Activated CD8-positive, alpha-beta memory T cell treated with anti-CD3 and anti-CD28 coated beads, Interleukin-2, amount 50 U/mL, for 48 hours (primary cell): ENCODE data around the gene RSRC1.
"Not testable (repeated sequence)": the region's sequence is repeated elsewhere in the genome, so short reads cannot be mapped to it uniquely, and the experiment has no call there.

ENCODE experiments used
- DNase-seq: peaks from one replicate; pipeline ENCODE4 v3.0.0-alpha.2; 2020

Gene RSRC1

GRCh38 chr3:158134363-158134762, 24.5 kb downstream of the RSRC1 start:
- DNase-seq, result no peak

GRCh38 chr3:158140396-158140795, 30.5 kb downstream of the RSRC1 start:
- no peak for DNase-seq

- DNase-seq, result no peak
Measured at GRCh38 chr3:158148218-158148617, 38.3 kb downstream of the RSRC1 start.

GRCh38 chr3:158152186-158152585, 42.3 kb downstream of the RSRC1 start:
- DNase-seq, result no peak

- DNase-seq, result no peak
Measured at GRCh38 chr3:158158969-158159368, 49.1 kb downstream of the RSRC1 start.

- DNase-seq, result no peak
Measured at GRCh38 chr3:158159714-158160113, 49.8 kb downstream of the RSRC1 start.

GRCh38 chr3:158160958-158161357, 51.1 kb downstream of the RSRC1 start:
- no peak for DNase-seq

GRCh38 chr3:158165141-158165655, 55.3 kb downstream of the RSRC1 start:
- DNase-seq, result no peak

GRCh38 chr3:158165730-158166129, 55.8 kb downstream of the RSRC1 start:
- no peak for DNase-seq

- DNase-seq, result no peak
Measured at GRCh38 chr3:158166223-158166622, 56.3 kb downstream of the RSRC1 start.

GRCh38 chr3:158167737-158168557, 58.1 kb downstream of the RSRC1 start:
- DNase-seq, result no peak

GRCh38 chr3:158169091-158169491, 59.2 kb downstream of the RSRC1 start:
- DNase-seq, result no peak

- no peak for DNase-seq
Measured at GRCh38 chr3:158181096-158181495, 71.2 kb downstream of the RSRC1 start.

GRCh38 chr3:158185711-158186110, 75.8 kb downstream of the RSRC1 start:
- no peak for DNase-seq

GRCh38 chr3:158200955-158201354, 91.1 kb downstream of the RSRC1 start:
- no peak for DNase-seq

GRCh38 chr3:158205324-158205723, 95.4 kb downstream of the RSRC1 start:
- no peak for DNase-seq

- no peak for DNase-seq
Measured at GRCh38 chr3:158205994-158206393, 96.1 kb downstream of the RSRC1 start.

GRCh38 chr3:158210067-158210466, 100.2 kb downstream of the RSRC1 start:
- no peak for DNase-seq

GRCh38 chr3:158213461-158213860, 103.6 kb downstream of the RSRC1 start:
- no peak for DNase-seq

GRCh38 chr3:158217992-158218391, 108.1 kb downstream of the RSRC1 start:
- no peak for DNase-seq

- DNase-seq, result no peak
Measured at GRCh38 chr3:158220575-158220974, 110.7 kb downstream of the RSRC1 start.

- no peak for DNase-seq
Measured at GRCh38 chr3:158221426-158221825, 111.5 kb downstream of the RSRC1 start.

GRCh38 chr3:158226429-158226828, 116.5 kb downstream of the RSRC1 start:
- DNase-seq, result no peak

- not testable (repeated sequence) for DNase-seq
Measured at GRCh38 chr3:158228942-158229341, 119.1 kb downstream of the RSRC1 start.

- no peak for DNase-seq
Measured at GRCh38 chr3:158233791-158234190, 123.9 kb downstream of the RSRC1 start.
